ENCODE results near the gene MTUS2.

DNA sequence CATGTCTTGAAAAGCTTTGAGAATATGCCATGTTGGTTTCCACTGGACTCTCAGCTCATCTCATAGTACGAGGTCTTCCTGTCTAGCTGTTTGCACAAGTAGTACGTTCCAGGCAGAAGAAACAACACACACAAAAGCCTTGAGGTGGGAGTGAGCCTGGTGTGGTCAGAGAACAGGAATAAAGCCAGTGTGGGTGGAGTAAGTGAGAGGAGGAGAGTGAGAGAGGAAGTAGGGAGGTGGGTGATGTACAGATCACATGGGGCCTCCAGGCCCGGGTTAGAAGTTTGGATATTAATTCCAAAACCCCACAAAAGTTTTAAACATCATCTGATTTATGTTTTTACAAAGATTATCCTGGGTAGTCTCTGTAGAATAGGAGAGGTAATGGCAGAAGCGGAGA, 230.6 kb downstream of the MTUS2 start:
- TF ChIP-seq POLR2A (IDR thresholded peaks at IDR 0.05) (no peak), CTCF (IDR thresholded peaks at IDR 0.05 in 8 of 11, conservative IDR thresholded peaks at IDR 0.05 in 3 of 11) (no peak), POLR2AphosphoS5 (IDR thresholded peaks at IDR 0.05) (no peak)
